Panc1 (cell line): ENCODE measurements around the gene GPR158.

Experiments
- CTCF ChIP-seq: fragments of 450-650 bp; IDR thresholded peaks from 2 replicates; pipeline ENCODE4 v1.5.1; 2017; ENCODE audit warnings: mild to moderate bottlenecking
- POLR2AphosphoS5 ChIP-seq: IDR thresholded peaks from 2 replicates; pipeline ENCODE4 v1.6.1; 2012; ENCODE audit warnings: mild to moderate bottlenecking, low read depth, low read length, moderate library complexity
- REST ChIP-seq, 2 experiments: IDR thresholded peaks; 2 replicates each; pipeline ENCODE4 v1.6.1; 2011 to 2012; ENCODE audit warnings: low read depth in 2 of 2, control low read depth in 1 of 2, low read length in 1 of 2, mild to moderate bottlenecking in 1 of 2, moderate library complexity in 1 of 2; ENCODE audit not compliant: insufficient read depth in 1 of 2

DNA sequence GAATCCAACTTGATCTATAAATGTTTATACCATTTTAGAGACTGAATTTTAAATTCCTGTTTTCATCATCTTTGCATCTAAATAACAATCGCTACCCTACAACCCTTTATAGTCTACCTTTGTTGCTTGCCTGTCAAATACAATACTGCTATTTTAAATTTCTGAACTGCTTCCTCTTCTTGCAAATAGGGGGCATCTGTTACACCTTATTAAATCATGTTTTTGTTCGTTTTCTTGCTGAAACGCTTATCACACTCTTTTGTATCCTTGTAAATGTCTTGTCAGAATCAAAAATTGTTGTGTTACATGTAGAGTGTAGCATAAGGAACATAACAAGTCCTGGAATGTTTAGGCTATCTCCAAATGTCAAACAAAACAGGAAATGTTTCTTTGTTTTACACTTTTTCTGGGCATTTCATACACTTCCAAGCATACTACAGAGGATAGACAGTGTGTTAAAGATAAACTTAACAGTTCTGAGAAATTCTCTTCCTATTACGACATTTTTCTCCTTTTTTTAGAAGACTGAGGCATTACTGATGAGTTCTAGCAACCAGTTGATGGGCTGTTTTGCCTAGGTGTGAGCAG is 281.3 kb downstream of the GPR158 start:
- TF ChIP-seq CTCF = no peak
- TF ChIP-seq REST (IDR thresholded peaks at IDR 0.05; ENCODE audit: insufficient read depth in 1 of 2, low read depth in 2 of 2, low read length in 1 of 2) = no peak
- TF ChIP-seq POLR2AphosphoS5 = no peak
